DMS114 treated with DMSO at 0.1 percent for 48 hours (cell line): ENCODE results near the gene P2RY8.
"Not testable (repeated sequence)": the region's sequence is repeated elsewhere in the genome, so short reads cannot be mapped to it uniquely, and the experiment has no call there.

Source experiments
- DNase-seq: peaks from one replicate; lab custom pipeline; 2025; ENCODE audit not compliant: unreplicated experiment; lab: John Stamatoyannopoulos, UW

Gene P2RY8

GRCh38 chrX:1537031-1537715 lies at the start of gene P2RY8:
TSS of gene P2RY8 (minus strand) at chrX:1537185. CDS start at chrX:1466558, 70,627 bp downstream.
- DNase-seq: no peak

- no peak for DNase-seq
Observed at GRCh38 chrX:1584237-1585011, 47.4 kb upstream of the P2RY8 start.

GRCh38 chrX:1582686-1583437 lies 45.9 kb upstream of the P2RY8 start:
- no peak for DNase-seq

- peak; percentile 35 for DNase-seq
Observed at GRCh38 chrX:1581132-1581531, 44.1 kb upstream of the P2RY8 start.

- DNase-seq: no peak
Observed at GRCh38 chrX:1578511-1579173, 41.7 kb upstream of the P2RY8 start.

- no peak for DNase-seq
Observed at GRCh38 chrX:1577845-1578244, 40.9 kb upstream of the P2RY8 start.

- no peak for DNase-seq
Observed at GRCh38 chrX:1576201-1576992, 39.4 kb upstream of the P2RY8 start.

- DNase-seq: not testable (repeated sequence)
Observed at GRCh38 chrX:1574181-1574580, 37.2 kb upstream of the P2RY8 start.

- DNase-seq: no peak
Observed at GRCh38 chrX:1564750-1565683, 28.0 kb upstream of the P2RY8 start.

GRCh38 chrX:1564077-1564476 lies 27.1 kb upstream of the P2RY8 start:
- not testable (repeated sequence) for DNase-seq

GRCh38 chrX:1561164-1561563 lies 24.2 kb upstream of the P2RY8 start:
- no peak for DNase-seq

GRCh38 chrX:1558761-1559468 lies 21.9 kb upstream of the P2RY8 start:
- DNase-seq: no peak

- not testable (repeated sequence) for DNase-seq
Observed at GRCh38 chrX:1557442-1557841, 20.5 kb upstream of the P2RY8 start.

- no peak for DNase-seq
Observed at GRCh38 chrX:1555370-1555769, 18.4 kb upstream of the P2RY8 start.

GRCh38 chrX:1554469-1555210 lies 17.7 kb upstream of the P2RY8 start:
- no peak for DNase-seq

GRCh38 chrX:1551959-1552546 lies 15.1 kb upstream of the P2RY8 start:
- DNase-seq: no peak

GRCh38 chrX:1546691-1547251 lies 9.8 kb upstream of the P2RY8 start:
- no peak for DNase-seq
